ENCODE results near the gene SEC16A.

DNA sequence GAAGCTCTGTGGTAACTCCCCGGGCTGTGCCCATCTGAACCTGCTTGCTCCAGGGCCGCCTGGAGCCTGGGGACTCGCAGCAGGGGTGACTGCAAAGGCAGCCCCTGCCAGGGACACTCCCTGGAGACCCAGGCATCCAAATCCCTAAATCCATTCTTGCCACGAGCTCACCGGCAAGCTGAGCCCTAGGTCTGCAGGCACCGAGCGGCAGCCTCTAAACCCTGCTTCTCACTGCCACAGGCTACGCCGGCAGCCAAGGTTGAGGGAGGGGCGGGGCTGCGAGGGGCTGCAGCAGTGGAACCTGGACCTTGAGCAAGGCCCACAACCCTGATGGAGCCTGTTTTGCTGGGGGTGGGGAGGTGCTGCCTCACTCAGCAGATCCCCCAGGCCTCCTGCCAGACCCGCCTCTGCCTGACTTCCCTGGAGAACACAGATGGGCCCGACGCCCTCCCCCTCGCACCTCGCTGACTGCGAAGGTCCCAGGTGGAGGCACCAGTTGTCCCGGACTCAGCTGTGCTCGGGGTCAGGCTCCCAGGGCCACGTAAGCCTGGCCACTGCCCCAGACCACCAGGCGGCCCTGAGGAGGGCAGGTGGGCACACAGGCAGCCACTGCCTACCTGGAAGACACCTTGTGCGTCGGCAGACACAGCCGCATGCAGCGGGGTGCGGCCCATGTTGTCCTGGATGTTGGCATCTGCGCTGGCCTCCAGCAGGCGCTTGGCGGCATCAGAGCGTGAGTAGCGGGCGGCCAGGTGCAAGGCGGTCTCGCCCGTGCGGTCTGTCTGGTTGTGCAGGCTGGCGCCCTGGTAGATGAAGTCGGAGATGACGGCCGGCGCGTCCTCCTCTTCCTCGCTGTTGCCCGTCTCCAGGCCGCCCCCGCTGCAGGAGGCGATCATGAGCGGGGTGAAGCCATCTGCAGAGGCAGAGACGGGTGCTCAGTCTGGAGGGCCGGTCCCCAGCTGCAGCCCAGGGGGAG, 17.4 kb upstream of the SEC16A start:
- TF ChIP-seq, protein P1, sequence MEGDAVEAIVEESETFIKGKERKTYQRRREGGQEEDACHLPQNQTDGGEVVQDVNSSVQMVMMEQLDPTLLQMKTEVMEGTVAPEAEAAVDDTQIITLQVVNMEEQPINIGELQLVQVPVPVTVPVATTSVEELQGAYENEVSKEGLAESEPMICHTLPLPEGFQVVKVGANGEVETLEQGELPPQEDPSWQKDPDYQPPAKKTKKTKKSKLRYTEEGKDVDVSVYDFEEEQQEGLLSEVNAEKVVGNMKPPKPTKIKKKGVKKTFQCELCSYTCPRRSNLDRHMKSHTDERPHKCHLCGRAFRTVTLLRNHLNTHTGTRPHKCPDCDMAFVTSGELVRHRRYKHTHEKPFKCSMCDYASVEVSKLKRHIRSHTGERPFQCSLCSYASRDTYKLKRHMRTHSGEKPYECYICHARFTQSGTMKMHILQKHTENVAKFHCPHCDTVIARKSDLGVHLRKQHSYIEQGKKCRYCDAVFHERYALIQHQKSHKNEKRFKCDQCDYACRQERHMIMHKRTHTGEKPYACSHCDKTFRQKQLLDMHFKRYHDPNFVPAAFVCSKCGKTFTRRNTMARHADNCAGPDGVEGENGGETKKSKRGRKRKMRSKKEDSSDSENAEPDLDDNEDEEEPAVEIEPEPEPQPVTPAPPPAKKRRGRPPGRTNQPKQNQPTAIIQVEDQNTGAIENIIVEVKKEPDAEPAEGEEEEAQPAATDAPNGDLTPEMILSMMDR (IDR thresholded peaks at IDR 0.05; ENCODE audit: low read depth, low read length, missing input control): no peak
- TF ChIP-seq SP1 (IDR thresholded peaks at IDR 0.05): no peak

Measured in liver (tissue), 3 donors.